HuH-7 (cell line): ENCODE data around the gene EFHC2.

Source experiments
- DNase-seq: peaks from one replicate; pipeline ENCODE4 v3.0.0; 2011; ENCODE audit warnings: low spot score

EFHC2 gene

GRCh38 chrX:44147130-44147529 is 196.3 kb downstream of the EFHC2 start:
- DNase-seq = no peak

DNA sequence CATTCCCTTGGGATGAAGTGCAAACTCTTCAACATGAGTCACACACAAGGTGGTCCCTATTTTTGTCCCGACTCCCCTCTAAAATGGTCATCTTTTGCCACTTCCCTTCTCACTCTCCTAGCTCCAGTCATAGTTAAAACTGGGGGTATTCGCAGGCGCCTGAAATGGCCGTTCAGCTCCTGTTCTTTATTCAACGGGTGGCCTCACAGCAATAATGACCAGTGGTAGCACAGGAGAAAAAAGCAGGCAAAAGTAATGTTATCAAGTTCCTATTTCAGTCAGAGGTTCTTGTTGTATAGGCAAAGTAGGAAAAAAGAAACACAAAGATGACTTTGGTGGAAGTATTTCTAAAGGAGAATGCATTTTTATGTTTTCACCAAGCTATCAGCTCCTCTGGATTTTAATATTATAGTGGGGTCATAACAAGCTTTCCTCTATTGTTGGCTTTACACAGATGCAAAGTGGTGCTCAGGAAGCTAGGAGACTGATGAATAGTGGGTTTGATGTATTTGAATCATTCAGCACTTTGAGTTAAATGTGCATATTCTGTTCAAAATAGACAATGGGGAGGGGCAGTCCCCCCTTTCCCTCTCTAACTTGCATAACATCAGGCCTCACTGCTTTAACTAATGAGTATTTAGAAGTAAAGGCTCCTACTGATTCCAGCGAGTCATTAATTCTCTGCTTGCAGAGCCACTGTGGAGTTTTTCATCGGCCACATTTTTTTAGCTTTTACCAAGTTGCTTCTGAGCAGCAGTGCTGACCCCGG is 199.1 kb downstream of the EFHC2 start:
- DNase-seq = no peak

GRCh38 chrX:44143061-44143602 is 200.3 kb downstream of the EFHC2 start:
- no peak for DNase-seq

- DNase-seq = no peak
Measured at GRCh38 chrX:44130189-44130588, 213.3 kb downstream of the EFHC2 start.

DNA sequence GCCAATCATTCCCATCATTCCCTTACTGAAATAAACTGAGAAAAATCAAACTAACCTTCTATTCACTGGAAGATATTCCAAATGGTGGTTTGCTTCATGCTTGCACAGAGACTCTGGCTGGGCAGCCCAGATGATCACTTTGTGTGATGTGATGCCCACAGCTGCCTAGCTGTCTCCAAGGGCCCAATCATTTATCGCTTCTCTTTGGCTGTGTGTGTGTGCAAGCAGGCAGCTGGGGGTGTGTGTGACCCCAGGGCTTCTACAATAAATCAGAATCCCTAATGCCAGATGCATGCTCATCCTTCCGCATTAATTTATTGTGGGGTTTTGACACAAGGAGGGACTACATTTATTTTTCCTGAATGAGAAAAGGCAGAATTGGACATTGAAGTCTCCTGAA is 230.1 kb downstream of the EFHC2 start:
- no peak for DNase-seq

- DNase-seq = no peak
Measured at GRCh38 chrX:44106864-44107263, 236.6 kb downstream of the EFHC2 start.

GRCh38 chrX:44105228-44105913 is 238.1 kb downstream of the EFHC2 start:
- DNase-seq = no peak

- DNase-seq = no peak
Measured at GRCh38 chrX:44104699-44105098, 238.8 kb downstream of the EFHC2 start.

DNA sequence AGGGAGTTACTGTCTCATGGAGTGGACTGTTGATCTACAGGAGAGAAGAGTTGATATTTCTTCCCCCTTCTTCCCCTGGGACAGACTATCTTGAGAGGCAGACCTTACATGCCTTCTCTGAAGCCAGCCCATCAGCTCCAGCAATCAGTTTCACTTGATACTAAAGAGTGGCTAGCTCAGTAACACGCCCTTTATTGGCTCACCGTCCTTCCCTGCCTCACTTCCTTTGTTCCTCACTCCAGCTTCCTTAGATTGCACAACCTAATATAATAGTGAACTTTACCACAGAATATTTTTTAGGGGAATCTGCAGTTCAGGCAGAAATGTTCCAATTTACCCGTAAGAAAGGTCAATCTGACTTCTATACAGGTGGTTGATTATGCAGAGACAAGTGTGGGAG is 242.2 kb downstream of the EFHC2 start:
- no peak for DNase-seq

DNA sequence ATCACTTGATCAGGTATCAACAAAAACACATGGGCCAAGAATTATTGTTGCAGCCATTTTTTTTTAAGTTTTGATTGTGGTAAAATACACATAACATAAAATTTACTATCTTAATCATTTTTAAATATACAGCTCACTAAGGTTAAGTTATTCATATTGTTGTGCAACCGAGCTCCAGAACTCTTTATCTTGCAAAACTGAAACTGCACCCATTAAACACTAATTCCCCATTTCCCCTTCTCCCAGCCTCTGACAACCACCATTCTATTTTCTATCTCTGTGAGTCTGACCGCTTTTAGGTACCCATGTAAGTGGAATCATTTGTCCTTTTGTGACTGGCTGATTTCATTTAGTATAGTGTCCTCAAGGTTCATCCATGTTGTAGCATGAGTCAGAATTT is 244.1 kb downstream of the EFHC2 start:
- no peak for DNase-seq
